Lower leg skin (tissue), 4 donors: ENCODE measurements around the gene GNB5. TPM values are rescaled to one million over a fixed set of nuclear protein-coding genes. Genes with fewer than 3 reads are reported as not detected.

Experiments used
- DNase-seq, 2 donors: peaks; one replicate each; pipeline ENCODE4 v3.0.0-alpha.2; 2019; ENCODE audit warnings: low spot score in 2 of 2
- H3K4me3 ChIP-seq: fragments of 200-600 bp; sonication (generic); 2 replicates; pipeline ENCODE4 v1.5.1; 2017; ENCODE audit warnings: mild to moderate bottlenecking, low read depth; ENCODE audit not compliant: poor library complexity, severe bottlenecking
- CTCF ChIP-seq, 3 donors: fragments of 450-650 bp; IDR thresholded peaks; one replicate each; pipeline ENCODE4 v1.5.1; 2016; ENCODE audit warnings: antibody characterized with exemption in 3 of 3, mild to moderate bottlenecking in 3 of 3, moderate library complexity in 2 of 3
- POLR2A ChIP-seq, 2 donors: fragments of 450-650 bp; IDR thresholded peaks; one replicate each; pipeline ENCODE4 v1.6.1; 2016 to 2017; ENCODE audit warnings: antibody characterized with exemption in 2 of 2, mild to moderate bottlenecking in 1 of 2, moderate library complexity in 1 of 2
- WGBS, 2 donors: methylation state at CpG; one replicate each; pipeline ENCODE4 v1.1.5; 2018; 5-methylcytosine and 5-hydroxymethylcytosine counted together
- intact Hi-C: fragments of 100-400 bp; cut with DNase I; formaldehyde crosslinking; loops from one replicate; pipeline ENCODE4 v1.15.0; 2023; ENCODE audit warnings: low total_unique reads
- total RNA-seq, 4 donors: library from RNA; depleted of rRNA; stranded (reverse); fragments of >200 nt; gene quantifications; one replicate each; pipeline ENCODE4 v1.1.0, GENCODE V29; 2016

The GNB5 gene
- total RNA-seq, 4 donors from 2014 or later = 15.7 to 30.7 (median 21.9) TPM

DNA sequence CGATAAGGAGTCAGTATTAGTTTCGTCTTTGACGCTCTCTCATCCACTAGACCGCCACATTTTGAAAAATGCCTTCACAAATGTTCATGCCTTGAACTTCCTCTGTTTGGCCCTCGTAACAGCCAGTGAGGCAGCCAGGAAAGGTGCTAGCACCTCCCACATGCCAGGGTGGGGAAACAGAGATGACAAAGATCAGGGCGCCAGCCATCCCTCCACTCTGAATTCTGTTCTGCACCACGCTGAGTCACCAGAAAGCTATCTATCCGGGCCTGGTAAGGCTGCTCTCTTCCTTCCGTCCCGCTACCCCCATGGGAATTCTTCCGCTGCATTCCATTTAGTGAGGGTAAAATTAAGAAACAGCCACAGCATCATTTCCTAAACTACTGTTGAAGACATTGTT is 47.3 kb downstream of the GNB5 start:
- WGBS, 2 donors = 75 to 79% methylated on average over 11 of the region's 11 CpGs
- intact Hi-C loops = loop anchor here (5.0 kb wide), 1 partner anchor 162 kb away; no protein-coding TSS in a partner anchor
- no peak for TF ChIP-seq CTCF (IDR thresholded peaks at IDR 0.05)
- no peak for TF ChIP-seq POLR2A (IDR thresholded peaks at IDR 0.05)
- no peak overlapping the region for H3K4me3 ChIP-seq
- no peak for DNase-seq

GRCh38 chr15:52140646-52141045 is 50.5 kb downstream of the GNB5 start:
- no peak overlapping the region for H3K4me3 ChIP-seq
- intact Hi-C loops = loop anchor here (5.0 kb wide), 1 partner anchor 158 kb away; no protein-coding TSS in a partner anchor
- TF ChIP-seq CTCF (IDR thresholded peaks at IDR 0.05) = no peak
- TF ChIP-seq POLR2A (IDR thresholded peaks at IDR 0.05) = no peak
- DNase-seq = peak in 1 of 2 donors; percentile 14
- 86 to 88% methylated on average over 4 of the region's 4 CpGs for WGBS, 2 donors

DNA sequence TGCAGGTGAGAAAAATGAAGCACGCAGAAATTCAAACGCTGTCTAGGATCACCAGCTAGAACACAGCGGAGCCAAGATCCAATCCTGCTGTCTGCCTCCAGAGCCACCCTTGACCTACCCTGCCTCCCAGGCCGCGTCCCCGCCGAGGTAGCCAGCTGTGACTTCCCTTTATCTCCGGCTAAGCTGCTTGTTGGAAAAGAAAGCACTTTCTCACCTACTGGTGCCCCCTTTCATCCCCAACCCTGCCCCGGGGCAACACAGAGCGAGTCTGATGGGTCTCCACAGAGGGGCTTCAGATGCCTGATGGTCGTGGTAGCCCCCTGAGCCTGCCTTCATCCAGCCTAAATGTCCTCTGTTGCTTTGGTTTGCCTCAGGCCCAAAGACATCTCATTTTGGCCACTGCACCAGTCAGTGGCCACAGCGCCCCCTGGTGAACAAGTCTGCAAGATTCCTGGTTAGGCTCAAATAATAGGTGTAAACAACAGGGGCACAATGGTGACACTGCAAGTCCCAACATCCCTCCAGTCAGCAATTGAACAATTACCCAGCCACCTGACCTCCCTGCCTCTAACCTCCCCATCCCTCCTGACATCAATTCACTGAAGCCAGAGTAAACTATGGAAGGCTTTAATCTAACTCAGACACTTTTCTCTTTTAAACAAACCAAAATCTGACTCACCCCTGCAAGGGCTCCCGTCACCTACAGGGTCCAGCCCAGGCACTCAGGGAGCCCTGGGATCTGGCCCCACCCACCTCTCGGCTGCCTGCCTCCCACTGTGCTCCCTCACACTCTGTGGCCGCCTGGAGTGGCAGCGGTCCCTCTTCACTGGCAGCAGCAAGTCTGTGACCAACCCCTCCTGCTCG is 51.4 kb downstream of the GNB5 start:
- intact Hi-C loops = loop anchor here (5.0 to 10.0 kb wide), 2 partner anchors 158 to 255 kb away; no protein-coding TSS in a partner anchor
- peak; percentile 64 to 95 for DNase-seq
- 59 to 66% methylated on average over 17 of the region's 17 CpGs for WGBS, 2 donors

DNA sequence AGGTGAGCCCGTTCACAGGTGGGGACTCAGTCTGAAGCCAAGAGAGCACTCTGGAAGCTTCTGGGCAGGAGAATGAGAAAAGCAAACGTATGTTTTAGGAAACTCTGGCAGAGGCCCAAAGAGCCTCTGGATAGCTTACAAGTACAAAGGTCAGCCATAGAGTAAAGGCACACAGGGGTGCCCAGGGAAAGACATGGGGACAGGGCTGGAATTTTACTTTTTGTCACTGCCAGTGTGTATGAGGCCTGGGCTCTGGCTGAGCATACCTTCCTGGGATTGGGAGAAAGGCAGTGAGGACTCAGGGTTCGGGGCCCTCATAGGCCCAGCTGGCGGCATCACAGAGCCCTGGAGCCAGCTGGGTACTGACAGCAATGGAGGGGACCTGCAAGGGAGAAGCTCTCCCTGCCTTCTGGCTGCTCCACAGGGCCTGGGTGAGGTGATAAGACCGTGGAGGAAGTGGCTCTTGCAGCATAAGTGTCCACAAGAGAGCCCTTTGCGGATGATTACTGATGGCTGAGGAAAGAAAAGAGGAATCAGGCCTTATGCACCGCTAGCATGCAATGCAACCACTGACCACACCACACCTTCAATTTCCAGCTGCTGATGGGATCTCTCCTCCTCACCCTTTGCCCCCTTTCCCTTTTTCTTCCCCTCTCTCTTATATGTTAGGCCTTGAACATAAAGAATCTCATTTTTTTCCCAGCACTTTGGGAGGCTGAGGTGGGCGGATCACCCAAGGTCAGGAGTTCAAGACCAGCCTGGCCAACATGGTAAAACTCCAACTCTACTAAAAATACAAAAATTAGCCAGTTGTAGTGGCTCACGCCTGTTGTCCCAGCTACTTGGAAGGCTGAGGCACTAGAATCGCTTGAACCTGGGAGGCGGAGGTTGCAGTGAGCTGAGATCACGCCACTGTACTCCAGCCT is 53.5 kb downstream of the GNB5 start:
- intact Hi-C loops = loop anchor here (10.0 kb wide), 1 partner anchor 253 kb away; no protein-coding TSS in a partner anchor
- no peak overlapping the region for H3K4me3 ChIP-seq
- DNase-seq = peak in 1 of 2 donors; percentile 57
- TF ChIP-seq CTCF (IDR thresholded peaks at IDR 0.05) = no peak
- no peak for TF ChIP-seq POLR2A (IDR thresholded peaks at IDR 0.05)
- 85 to 87% methylated on average over 12 of the region's 12 CpGs for WGBS, 2 donors

More for the DNA sequence above, 51.4 kb downstream of the GNB5 start:
- TF ChIP-seq CTCF (IDR thresholded peaks at IDR 0.05) (no peak), POLR2A (IDR thresholded peaks at IDR 0.05) (no peak)
- no peak overlapping the region for H3K4me3 ChIP-seq

GRCh38 chr15:52136442-52136980 is 54.7 kb downstream of the GNB5 start:
- DNase-seq = peak in 1 of 2 donors; percentile 78
- 46 to 49% methylated on average over 6 of the region's 6 CpGs for whole genome bisulfite sequencing, 2 donors
- no peak overlapping the region for H3K4me3 ChIP-seq
- intact Hi-C loops = loop anchor here (10.0 kb wide), 1 partner anchor 252 kb away; no protein-coding TSS in a partner anchor
- TF ChIP-seq POLR2A (IDR thresholded peaks at IDR 0.05) (no peak), CTCF (IDR thresholded peaks at IDR 0.05) (no peak)
